Kidney tubule cell (primary cell): ENCODE measurements around the gene PCGF2.

ENCODE experiments used
- DNase-seq: peaks from one replicate; pipeline ENCODE4 v3.0.0-alpha.2; 2018; ENCODE audit warnings: low spot score

Gene PCGF2

GRCh38 chr17:38717139-38717745 lies 30.9 kb downstream of the PCGF2 start:
- DNase-seq, result no peak

GRCh38 chr17:38716368-38717005 lies 31.6 kb downstream of the PCGF2 start:
- DNase-seq, result no peak

DNA sequence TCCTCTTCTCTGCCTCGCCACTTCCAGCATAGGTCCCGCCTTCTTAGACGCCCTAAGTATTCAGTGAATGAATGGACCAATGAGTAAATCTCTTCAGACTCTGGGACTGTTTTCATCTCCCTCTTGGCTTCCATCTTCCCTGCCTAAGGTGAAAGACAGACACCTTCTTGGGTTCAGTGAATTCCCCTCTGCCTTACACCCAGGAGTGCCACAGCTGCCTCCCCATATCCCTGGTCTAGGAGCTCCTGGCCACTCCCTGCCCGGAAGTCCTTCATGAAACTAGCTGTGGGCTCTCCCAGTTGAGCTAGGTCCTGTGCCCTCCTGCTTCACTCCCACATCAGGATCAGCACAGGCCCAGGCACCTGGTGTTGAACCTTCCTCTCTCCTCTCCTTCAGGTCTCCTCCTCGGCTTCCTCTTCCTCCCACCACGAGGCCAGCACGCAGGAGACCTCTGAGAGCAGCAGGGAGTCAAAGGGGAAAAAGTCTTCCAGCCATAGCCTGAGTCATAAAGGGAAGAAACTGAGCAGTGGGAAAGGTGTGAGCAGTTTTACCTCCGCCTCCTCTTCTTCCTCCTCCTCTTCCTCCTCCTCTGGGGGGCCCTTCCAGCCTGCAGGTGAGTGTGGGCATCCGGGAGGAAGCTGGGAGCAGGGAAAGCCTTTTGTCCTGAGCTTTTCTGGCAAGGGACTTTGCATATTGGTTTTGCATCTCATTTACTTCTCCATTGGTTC lies 32.8 kb downstream of the PCGF2 start:
- DNase-seq, result no peak

DNA sequence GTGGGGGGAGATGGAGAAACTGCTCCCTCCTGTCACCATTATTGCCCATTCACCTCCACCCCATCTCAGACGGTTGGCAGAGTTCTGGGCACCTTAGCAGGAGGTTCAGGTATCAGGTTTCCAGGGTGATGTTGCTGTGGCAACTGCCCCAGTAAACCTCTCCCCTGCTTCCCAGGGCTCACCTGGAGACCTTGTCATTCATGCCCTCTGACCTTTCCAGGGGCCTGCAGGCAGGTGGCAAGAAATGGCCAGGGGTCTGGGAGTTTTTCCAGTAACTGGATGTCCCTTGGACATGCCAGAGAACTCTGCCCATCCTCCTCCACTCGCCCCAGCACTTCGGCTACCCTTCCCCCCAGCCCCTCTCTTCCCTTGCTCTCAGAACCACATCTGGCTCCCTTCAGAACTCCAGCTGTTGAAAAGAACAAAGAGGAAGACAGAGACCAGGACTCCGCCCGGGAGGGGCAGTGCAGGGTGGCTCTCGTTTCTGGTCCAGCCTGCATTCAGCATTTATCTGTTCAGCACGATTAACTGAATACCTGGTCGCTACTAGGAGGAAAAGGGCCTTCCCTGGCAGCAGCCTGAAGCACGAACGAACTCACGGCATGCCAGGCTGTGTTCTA lies 34.6 kb downstream of the PCGF2 start:
- no peak for DNase-seq

GRCh38 chr17:38712593-38712992 lies 35.5 kb downstream of the PCGF2 start:
- DNase-seq, result no peak

- no peak for DNase-seq
Measured at GRCh38 chr17:38711792-38712571, 36.2 kb downstream of the PCGF2 start.

GRCh38 chr17:38710985-38711384 lies 37.2 kb downstream of the PCGF2 start:
- DNase-seq, result no peak

DNA sequence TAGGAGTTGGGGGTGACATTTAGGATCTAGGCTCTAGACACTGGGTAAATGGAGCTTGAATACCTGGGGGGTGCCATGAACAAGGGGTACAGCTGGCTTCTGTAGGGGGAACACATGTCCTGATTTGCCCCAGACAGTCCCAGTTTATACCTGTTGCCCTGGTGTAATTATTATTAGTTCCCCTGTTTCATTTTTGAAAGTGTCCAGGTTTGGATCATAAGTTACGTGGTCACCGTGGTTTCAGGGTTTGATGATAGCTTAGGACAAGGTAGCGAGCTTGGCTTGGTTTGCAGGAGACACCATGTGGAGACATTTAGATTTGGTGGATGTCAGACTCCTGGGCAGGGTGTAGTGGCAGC lies 37.6 kb downstream of the PCGF2 start:
- DNase-seq, result no peak

DNA sequence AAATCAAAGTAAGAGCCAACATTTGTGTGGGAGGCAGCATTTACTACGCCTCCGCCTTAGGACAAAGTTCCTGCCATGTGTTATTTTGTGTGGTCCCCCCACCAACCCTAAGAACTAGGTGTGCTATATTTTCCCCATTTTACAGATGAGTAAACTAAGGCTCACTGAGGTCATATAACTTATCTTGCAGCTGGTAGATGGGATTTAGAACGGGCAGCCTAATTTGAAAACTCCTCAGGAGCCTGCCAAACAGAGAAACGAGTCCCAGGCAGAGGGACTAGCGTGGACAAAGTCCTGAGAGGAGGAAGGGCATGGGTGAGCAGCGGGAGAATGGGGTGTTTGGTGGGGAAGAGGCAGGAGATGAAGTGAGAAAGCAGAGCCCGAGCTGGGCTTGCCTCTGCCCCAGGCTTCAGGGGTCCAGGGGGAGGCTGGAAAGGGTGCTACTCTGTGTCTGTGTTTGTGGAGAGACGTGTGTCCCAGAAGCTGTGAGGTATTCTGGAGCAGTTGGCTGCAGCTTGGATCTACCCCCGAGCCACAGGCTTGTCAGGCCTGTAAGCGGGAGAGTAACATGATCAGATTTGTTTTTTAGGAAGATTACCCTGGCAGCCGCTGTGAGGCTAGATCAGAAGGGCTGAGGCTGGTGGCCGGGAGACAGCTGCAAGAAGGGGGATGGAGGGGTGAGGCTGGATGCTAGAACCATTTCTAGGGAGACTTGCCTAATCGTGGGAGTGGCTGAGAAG lies 38.1 kb downstream of the PCGF2 start:
- no peak for DNase-seq

GRCh38 chr17:38709104-38709820 lies 38.9 kb downstream of the PCGF2 start:
- no peak for DNase-seq

- DNase-seq, result no peak
Measured at GRCh38 chr17:38707678-38708351, 40.3 kb downstream of the PCGF2 start.

- no peak for DNase-seq
Measured at GRCh38 chr17:38706505-38707216, 41.5 kb downstream of the PCGF2 start.

DNA sequence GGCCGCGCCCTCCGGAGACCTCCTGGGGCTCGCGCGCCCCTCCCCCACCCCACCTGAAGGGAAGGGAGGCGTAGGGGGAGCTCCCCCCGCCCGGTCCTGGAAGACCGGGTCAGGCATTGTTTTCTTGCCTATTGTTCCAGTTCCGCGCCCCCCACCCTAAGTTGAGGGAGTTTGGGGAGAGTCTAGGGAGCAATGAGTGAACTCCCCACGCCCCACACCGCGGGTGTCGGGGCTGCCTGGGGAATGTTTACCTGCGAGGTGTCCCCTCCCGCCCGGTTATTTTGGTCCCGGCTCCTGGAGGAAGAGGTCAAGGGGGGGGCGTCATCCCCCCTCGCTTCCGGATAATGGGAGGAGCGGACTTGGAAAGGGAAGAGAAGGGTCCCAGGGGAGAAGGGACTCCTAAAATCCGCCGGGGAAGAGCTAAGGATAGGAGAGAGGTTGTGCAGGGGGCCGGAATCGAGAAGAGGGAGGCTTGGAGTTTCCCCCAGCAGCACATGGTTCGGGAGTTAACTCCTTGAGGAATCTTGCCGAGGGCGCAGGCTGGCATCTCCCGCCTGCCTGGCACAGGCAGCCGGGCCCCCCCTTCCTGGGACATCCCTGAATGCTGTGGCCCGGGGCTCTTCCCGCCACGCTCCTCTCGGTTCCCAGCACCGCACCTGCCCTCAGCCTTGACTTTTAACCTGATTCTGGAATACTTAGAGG lies 42.2 kb downstream of the PCGF2 start:
- peak; percentile 52 for DNase-seq

DNA sequence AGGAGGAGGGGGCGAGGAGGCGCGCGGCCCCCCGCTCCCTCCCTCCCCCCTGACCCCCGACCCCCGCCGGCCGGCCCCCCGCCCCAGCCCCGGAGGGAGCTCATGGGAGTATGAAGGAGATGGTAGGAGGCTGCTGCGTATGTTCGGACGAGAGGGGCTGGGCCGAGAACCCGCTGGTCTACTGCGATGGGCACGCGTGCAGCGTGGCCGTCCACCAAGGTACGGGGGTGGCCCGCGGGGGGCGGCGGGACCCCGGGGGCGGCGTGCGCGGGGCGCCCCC lies 42.7 kb downstream of the PCGF2 start:
- DNase-seq, result no peak

- DNase-seq, result peak; percentile 79
Measured at GRCh38 chr17:38704606-38705522, 43.3 kb downstream of the PCGF2 start, which contains the start of gene MLLT6. MLLT6 (plus strand) TSS chr17:38705273; CDS start chr17:38705633, 360 bp downstream.

- peak; percentile 94 for DNase-seq
Measured at GRCh38 chr17:38703742-38704605, 44.2 kb downstream of the PCGF2 start.
